Uterus (tissue), 2 donors: ENCODE results near the gene CYSRT1.

Experiments used
- CTCF ChIP-seq, 4 experiments: fragments of 200-600 bp in 2 of 4; fragments of 450-650 bp in 2 of 4; sonication (generic) in 2 of 4; IDR thresholded peaks; one replicate each; pipeline ENCODE4 v1.5.1; 2016 to 2019; ENCODE audit warnings: antibody characterized with exemption in 4 of 4, mild to moderate bottlenecking in 2 of 4, moderate library complexity in 1 of 4
- POLR2A ChIP-seq, 2 donors: fragments of 450-650 bp; IDR thresholded peaks; one replicate each; pipeline ENCODE4 v1.6.1; 2016; ENCODE audit warnings: antibody characterized with exemption in 2 of 2, mild to moderate bottlenecking in 1 of 2, moderate library complexity in 1 of 2

DNA sequence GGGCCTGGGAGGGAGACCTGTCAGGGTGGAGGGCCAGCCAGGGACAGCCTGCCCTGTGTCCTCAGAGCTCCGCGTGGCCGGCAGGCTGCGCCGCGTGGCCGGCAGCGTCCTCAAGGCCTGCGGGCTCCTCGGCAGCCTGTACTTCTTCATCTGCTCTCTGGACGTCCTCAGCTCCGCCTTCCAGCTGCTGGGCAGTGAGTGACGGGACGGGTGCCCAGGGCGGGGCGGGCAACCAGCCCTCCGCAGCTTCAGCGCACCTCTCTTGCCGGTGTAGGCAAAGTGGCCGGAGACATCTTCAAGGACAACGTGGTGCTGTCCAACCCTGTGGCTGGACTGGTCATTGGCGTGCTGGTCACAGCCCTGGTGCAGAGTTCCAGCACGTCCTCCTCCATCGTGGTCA is 7.5 kb downstream of the CYSRT1 start:
- no peak for TF ChIP-seq CTCF (IDR thresholded peaks at IDR 0.05)
- no peak for TF ChIP-seq POLR2A (IDR thresholded peaks at IDR 0.05)
